ENCODE data around the gene TMC1. TPM values are rescaled to one million over a fixed set of nuclear protein-coding genes. Genes with fewer than 3 reads are reported as not detected.

Gene TMC1
- total and polyA plus RNA-seq, 11 donors: 0.07 to 0.75 (median 0.33) TPM; not detected in 5

GRCh38 chr9:72554221-72554641, 32.8 kb downstream of the TMC1 start:
- no peaks in the 10 kb centered on the region for H3K9me3 ChIP-seq
- no peaks in the 10 kb centered on the region for H3K27me3 ChIP-seq
- H3K36me3 ChIP-seq: no peaks in the 10 kb centered on the region
- TF ChIP-seq POLR2A (IDR thresholded peaks at IDR 0.05) (no peak), CTCF (IDR thresholded peaks at IDR 0.05) (no peak)
- peak overlapping the region in 1 of 12 donors; percentile 4 for H3K27ac ChIP-seq
- intact Hi-C loops (cut with DNase I): no loop called here
- WGBS, 4 donors: 45 to 52% (median 47%) methylated on average over 3 of the region's 3 CpGs
- no peak for ATAC-seq
- peaks cover 0 to 8% (median 0%) of the 10 kb centered on the region in 12 donors for H3K4me1 ChIP-seq
- DNase-seq: no peak
- no peak overlapping the region for H3K4me3 ChIP-seq

GRCh38 chr9:72557549-72557948, 36.1 kb downstream of the TMC1 start:
- no peak for TF ChIP-seq CTCF (IDR thresholded peaks at IDR 0.05)
- TF ChIP-seq POLR2A (IDR thresholded peaks at IDR 0.05): no peak
- Histone ChIP-seq H3K27me3 (no peaks in the 10 kb centered on the region), H3K4me3 (no peak overlapping the region), H3K36me3 (no peaks in the 10 kb centered on the region), H3K4me1 (peaks cover 0 to 8% (median 0%) of the 10 kb centered on the region in 12 donors), H3K9me3 (no peaks in the 10 kb centered on the region), H3K27ac (no peak overlapping the region)
- intact Hi-C loops (cut with DNase I): no loop called here
- WGBS, 4 donors: 51 to 62% (median 59%) methylated on average over 2 of the region's 2 CpGs
- DNase-seq: peak in 1 of 5 donors; percentile 47
- ATAC-seq: peak in 3 of 4 donors; percentile 48 to 69 (median 65)

- Histone ChIP-seq H3K4me1 (peaks cover 0 to 8% (median 0%) of the 10 kb centered on the region in 12 donors), H3K9me3 (no peaks in the 10 kb centered on the region), H3K27ac (no peak overlapping the region), H3K4me3 (no peak overlapping the region), H3K27me3 (no peaks in the 10 kb centered on the region), H3K36me3 (no peaks in the 10 kb centered on the region)
- ATAC-seq: no peak
- TF ChIP-seq CTCF (IDR thresholded peaks at IDR 0.05) (no peak), POLR2A (IDR thresholded peaks at IDR 0.05) (no peak)
- intact Hi-C loops (cut with DNase I): no loop called here
- WGBS, 4 donors: 56 to 87% (median 73%) methylated on average over 1 of the region's 1 CpG
- DNase-seq: no peak
These were observed 38.7 kb downstream of the TMC1 start for GRCh38 chr9:72560086-72560485.

GRCh38 chr9:72563806-72564205, 42.4 kb downstream of the TMC1 start:
- ATAC-seq (no peak), DNase-seq (no peak)
- Histone ChIP-seq H3K27me3 (no peaks in the 10 kb centered on the region), H3K36me3 (no peaks in the 10 kb centered on the region), H3K4me3 (no peak overlapping the region), H3K27ac (no peak overlapping the region), H3K4me1 (no peaks in the 10 kb centered on the region), H3K9me3 (no peaks in the 10 kb centered on the region)
- TF ChIP-seq POLR2A (IDR thresholded peaks at IDR 0.05) (no peak), CTCF (IDR thresholded peaks at IDR 0.05) (no peak)
- WGBS, 4 donors: 93 to 94% (median 93%) methylated on average over 4 of the region's 4 CpGs
- intact Hi-C loops (cut with DNase I): no loop called here
